ENCODE data around the gene NRXN2.

GRCh38 chr11:64713016-64713707 is 9.8 kb downstream of the NRXN2 start:
- no peak for TF ChIP-seq AGO1 (IDR thresholded peaks at IDR 0.05; ENCODE audit: low read depth, low read length, poor library complexity, severe bottlenecking)
- no peak for TF ChIP-seq ZBTB8A (CRISPR knock-in tag; IDR thresholded peaks at IDR 0.05; ENCODE audit: borderline replicate concordance, low read depth)
- TF ChIP-seq ZNF18 (CRISPR knock-in tag; IDR thresholded peaks at IDR 0.05; ENCODE audit: insufficient replicate concordance), result no peak
- TF ChIP-seq ZBTB10 (CRISPR knock-in tag; IDR thresholded peaks at IDR 0.05; ENCODE audit: borderline replicate concordance), result no peak
- no peak for TF ChIP-seq HIC2 (CRISPR knock-in tag; IDR thresholded peaks at IDR 0.05; ENCODE audit: low read depth)
- TF ChIP-seq ZKSCAN1 (IDR thresholded peaks at IDR 0.05; ENCODE audit: low read length), result no peak
- TF ChIP-seq, protein P1, sequence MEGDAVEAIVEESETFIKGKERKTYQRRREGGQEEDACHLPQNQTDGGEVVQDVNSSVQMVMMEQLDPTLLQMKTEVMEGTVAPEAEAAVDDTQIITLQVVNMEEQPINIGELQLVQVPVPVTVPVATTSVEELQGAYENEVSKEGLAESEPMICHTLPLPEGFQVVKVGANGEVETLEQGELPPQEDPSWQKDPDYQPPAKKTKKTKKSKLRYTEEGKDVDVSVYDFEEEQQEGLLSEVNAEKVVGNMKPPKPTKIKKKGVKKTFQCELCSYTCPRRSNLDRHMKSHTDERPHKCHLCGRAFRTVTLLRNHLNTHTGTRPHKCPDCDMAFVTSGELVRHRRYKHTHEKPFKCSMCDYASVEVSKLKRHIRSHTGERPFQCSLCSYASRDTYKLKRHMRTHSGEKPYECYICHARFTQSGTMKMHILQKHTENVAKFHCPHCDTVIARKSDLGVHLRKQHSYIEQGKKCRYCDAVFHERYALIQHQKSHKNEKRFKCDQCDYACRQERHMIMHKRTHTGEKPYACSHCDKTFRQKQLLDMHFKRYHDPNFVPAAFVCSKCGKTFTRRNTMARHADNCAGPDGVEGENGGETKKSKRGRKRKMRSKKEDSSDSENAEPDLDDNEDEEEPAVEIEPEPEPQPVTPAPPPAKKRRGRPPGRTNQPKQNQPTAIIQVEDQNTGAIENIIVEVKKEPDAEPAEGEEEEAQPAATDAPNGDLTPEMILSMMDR (CRISPR knock-in tag; IDR thresholded peaks at IDR 0.05), result no peak
- no peak for TF ChIP-seq YY1 (IDR thresholded peaks at IDR 0.05; ENCODE audit: insufficient read depth, insufficient replicate concordance, low read depth, low read length)
- no peak for TF ChIP-seq NCOA1 (CRISPR knock-in tag; IDR thresholded peaks at IDR 0.05)
- TF ChIP-seq HOXA5 (CRISPR knock-in tag; IDR thresholded peaks at IDR 0.05), result no peak
- TF ChIP-seq MTF1 (CRISPR knock-in tag; IDR thresholded peaks at IDR 0.05), result no peak
